ENCODE measurements around the gene HERC3. TPM values are rescaled to one million over a fixed set of nuclear protein-coding genes. Genes with fewer than 3 reads are reported as not detected.

The HERC3 gene
- polyA plus RNA-seq, 2 donors: 7.5 to 9.9 TPM

- Histone ChIP-seq H3K9me3 (ENCODE audit: control insufficient read depth in 2 of 2, insufficient read depth in 1 of 2, low read depth in 1 of 2, low read length in 1 of 2) (no peaks in the 10 kb centered on the region), H3K36me3 (ENCODE audit: control insufficient read depth in 2 of 2, insufficient read depth in 2 of 2, low read length in 1 of 2) (no peaks in the 10 kb centered on the region), H3K27me3 (ENCODE audit: control insufficient read depth in 1 of 2, insufficient read depth in 2 of 2, low read length in 2 of 2) (no peaks in the 10 kb centered on the region), H3K27ac (ENCODE audit: low read depth in 2 of 2, low read length in 1 of 2) (no peak overlapping the region), H3K4me1 (ENCODE audit: control insufficient read depth in 2 of 2, insufficient read depth in 2 of 2, low read length in 1 of 2) (no peaks in the 10 kb centered on the region), H3K4me3 (ENCODE audit: low read depth in 1 of 2, low read length in 2 of 2) (no peak overlapping the region)
- 79 to 87% methylated on average over 2 of the region's 2 CpGs for WGBS, 2 donors
Measured at GRCh38 chr4:88584471-88584900, 7.8 kb upstream of the HERC3 start.

- H3K4me3 ChIP-seq (ENCODE audit: low read depth in 1 of 2, low read length in 2 of 2): no peak overlapping the region
- H3K27ac ChIP-seq (ENCODE audit: low read depth in 2 of 2, low read length in 1 of 2): no peak overlapping the region
- WGBS, 2 donors: 84 to 91% methylated on average over 3 of the region's 3 CpGs
- H3K36me3 ChIP-seq (ENCODE audit: control insufficient read depth in 2 of 2, insufficient read depth in 2 of 2, low read length in 1 of 2): no peaks in the 10 kb centered on the region
- no peaks in the 10 kb centered on the region for H3K4me1 ChIP-seq (ENCODE audit: control insufficient read depth in 2 of 2, insufficient read depth in 2 of 2, low read length in 1 of 2)
- no peaks in the 10 kb centered on the region for H3K9me3 ChIP-seq (ENCODE audit: control insufficient read depth in 2 of 2, insufficient read depth in 1 of 2, low read depth in 1 of 2, low read length in 1 of 2)
- no peaks in the 10 kb centered on the region for H3K27me3 ChIP-seq (ENCODE audit: control insufficient read depth in 1 of 2, insufficient read depth in 2 of 2, low read length in 2 of 2)
Measured at GRCh38 chr4:88585917-88586316, 6.4 kb upstream of the HERC3 start.

DNA sequence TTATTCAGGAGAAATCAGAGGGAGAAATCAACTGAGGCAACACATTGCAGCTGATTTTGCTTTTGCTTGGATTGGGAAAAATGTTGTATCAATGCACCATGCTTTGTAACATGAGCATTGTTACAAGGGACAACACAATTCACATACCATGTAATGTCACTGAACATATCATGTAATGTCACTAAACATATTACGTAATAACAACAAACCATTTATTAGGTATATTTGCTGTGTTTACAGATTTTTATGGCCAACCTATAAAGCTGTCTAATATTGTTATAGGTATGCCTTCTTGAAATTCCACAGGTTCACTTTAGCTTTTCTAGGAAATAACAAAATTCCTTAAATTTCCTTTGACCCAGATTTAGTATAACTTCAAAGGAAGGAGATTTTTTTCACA is 5.0 kb upstream of the HERC3 start:
- no peak overlapping the region for H3K27ac ChIP-seq (ENCODE audit: low read depth in 2 of 2, low read length in 1 of 2)
- H3K9me3 ChIP-seq (ENCODE audit: control insufficient read depth in 2 of 2, insufficient read depth in 1 of 2, low read depth in 1 of 2, low read length in 1 of 2): no peaks in the 10 kb centered on the region
- no peaks in the 10 kb centered on the region for H3K27me3 ChIP-seq (ENCODE audit: control insufficient read depth in 1 of 2, insufficient read depth in 2 of 2, low read length in 2 of 2)
- no peak overlapping the region for H3K4me3 ChIP-seq (ENCODE audit: low read depth in 1 of 2, low read length in 2 of 2)
- no peaks in the 10 kb centered on the region for H3K36me3 ChIP-seq (ENCODE audit: control insufficient read depth in 2 of 2, insufficient read depth in 2 of 2, low read length in 1 of 2)
- H3K4me1 ChIP-seq (ENCODE audit: control insufficient read depth in 2 of 2, insufficient read depth in 2 of 2, low read length in 1 of 2): no peaks in the 10 kb centered on the region
- WGBS, 2 donors: 97 to 98% methylated on average over 1 of the region's 1 CpG

- Histone ChIP-seq H3K9me3 (ENCODE audit: control insufficient read depth in 2 of 2, insufficient read depth in 1 of 2, low read depth in 1 of 2, low read length in 1 of 2) (no peaks in the 10 kb centered on the region), H3K36me3 (ENCODE audit: control insufficient read depth in 2 of 2, insufficient read depth in 2 of 2, low read length in 1 of 2) (peaks cover 0 to 5% of the 10 kb centered on the region in 2 donors), H3K27ac (ENCODE audit: low read depth in 2 of 2, low read length in 1 of 2) (peak overlapping the region; percentile 94 to 96), H3K4me1 (ENCODE audit: control insufficient read depth in 2 of 2, insufficient read depth in 2 of 2, low read length in 1 of 2) (no peaks in the 10 kb centered on the region), H3K4me3 (ENCODE audit: low read depth in 1 of 2, low read length in 2 of 2) (peak overlapping the region; percentile 73 to 83), H3K27me3 (ENCODE audit: control insufficient read depth in 1 of 2, insufficient read depth in 2 of 2, low read length in 2 of 2) (no peaks in the 10 kb centered on the region)
- WGBS, 2 donors: 1% methylated on average over 73 to 89 of the region's 89 CpGs
Measured at GRCh38 chr4:88592600-88593448, 544 bp downstream of the HERC3 start.

DNA sequence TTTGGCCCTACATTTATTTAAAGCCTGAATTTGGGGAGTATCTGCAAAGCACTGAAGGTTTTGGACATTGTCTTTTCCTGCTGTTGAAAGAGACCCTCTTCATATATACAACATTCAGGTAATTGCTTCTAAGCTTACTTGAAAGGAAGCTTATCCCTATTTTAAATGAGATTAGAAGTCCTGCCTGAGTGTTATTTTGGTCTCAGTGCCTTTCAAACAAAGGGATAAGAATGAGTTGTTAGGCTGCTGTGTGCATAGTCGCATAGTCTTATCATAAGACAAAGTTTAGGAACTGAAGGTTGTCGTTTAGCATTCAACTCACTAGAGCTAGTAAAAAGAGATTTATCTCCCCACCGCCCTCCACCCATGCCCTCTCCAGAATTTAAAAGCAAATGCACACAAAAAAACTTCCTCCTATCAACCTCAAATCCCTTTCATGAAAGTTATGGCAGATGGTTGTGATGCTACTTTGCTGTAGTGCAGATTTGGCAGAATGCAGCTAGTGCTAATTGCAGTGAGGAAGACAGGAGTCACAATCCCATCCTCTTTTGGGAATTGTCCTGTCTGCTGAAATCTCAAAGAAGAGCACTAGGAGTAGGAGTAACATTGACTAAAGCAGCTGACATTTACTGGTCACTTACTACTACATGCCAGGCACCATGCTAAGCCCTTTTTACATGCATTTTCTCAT is 5.8 kb downstream of the HERC3 start:
- WGBS, 2 donors: 69 to 77% methylated on average over 3 of the region's 3 CpGs
- H3K4me3 ChIP-seq (ENCODE audit: low read depth in 1 of 2, low read length in 2 of 2): no peak overlapping the region
- no peaks in the 10 kb centered on the region for H3K9me3 ChIP-seq (ENCODE audit: control insufficient read depth in 2 of 2, insufficient read depth in 1 of 2, low read depth in 1 of 2, low read length in 1 of 2)
- no peak overlapping the region for H3K27ac ChIP-seq (ENCODE audit: low read depth in 2 of 2, low read length in 1 of 2)
- no peaks in the 10 kb centered on the region for H3K4me1 ChIP-seq (ENCODE audit: control insufficient read depth in 2 of 2, insufficient read depth in 2 of 2, low read length in 1 of 2)
- H3K27me3 ChIP-seq (ENCODE audit: control insufficient read depth in 1 of 2, insufficient read depth in 2 of 2, low read length in 2 of 2): no peaks in the 10 kb centered on the region
- peaks cover 0 to 8% of the 10 kb centered on the region in 2 donors for H3K36me3 ChIP-seq (ENCODE audit: control insufficient read depth in 2 of 2, insufficient read depth in 2 of 2, low read length in 1 of 2)

DNA sequence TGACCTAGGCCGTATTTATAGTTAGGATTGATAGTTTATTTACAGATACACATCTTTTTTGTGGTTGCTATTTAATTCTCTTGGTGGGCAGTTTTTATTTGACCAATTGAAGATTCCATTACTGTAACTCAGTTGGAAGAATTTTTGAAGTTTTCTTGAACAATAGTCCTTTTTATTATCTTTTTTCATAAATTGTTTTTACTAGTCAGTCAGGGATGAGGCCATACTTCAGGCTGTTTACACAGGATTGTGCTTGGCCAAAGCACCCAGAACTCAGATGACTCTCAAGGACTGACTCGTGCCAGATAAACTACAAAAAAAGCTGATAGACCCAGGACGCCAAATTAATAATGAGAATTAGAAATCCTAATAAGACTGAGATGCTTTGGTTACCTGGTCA is 7.0 kb downstream of the HERC3 start:
- no peak overlapping the region for H3K27ac ChIP-seq (ENCODE audit: low read depth in 2 of 2, low read length in 1 of 2)
- peaks cover 0 to 8% of the 10 kb centered on the region in 2 donors for H3K36me3 ChIP-seq (ENCODE audit: control insufficient read depth in 2 of 2, insufficient read depth in 2 of 2, low read length in 1 of 2)
- H3K4me1 ChIP-seq (ENCODE audit: control insufficient read depth in 2 of 2, insufficient read depth in 2 of 2, low read length in 1 of 2): no peaks in the 10 kb centered on the region
- 51 to 63% methylated on average over 3 of the region's 3 CpGs for WGBS, 2 donors
- no peaks in the 10 kb centered on the region for H3K27me3 ChIP-seq (ENCODE audit: control insufficient read depth in 1 of 2, insufficient read depth in 2 of 2, low read length in 2 of 2)
- no peak overlapping the region for H3K4me3 ChIP-seq (ENCODE audit: low read depth in 1 of 2, low read length in 2 of 2)
- H3K9me3 ChIP-seq (ENCODE audit: control insufficient read depth in 2 of 2, insufficient read depth in 1 of 2, low read depth in 1 of 2, low read length in 1 of 2): no peaks in the 10 kb centered on the region

DNA sequence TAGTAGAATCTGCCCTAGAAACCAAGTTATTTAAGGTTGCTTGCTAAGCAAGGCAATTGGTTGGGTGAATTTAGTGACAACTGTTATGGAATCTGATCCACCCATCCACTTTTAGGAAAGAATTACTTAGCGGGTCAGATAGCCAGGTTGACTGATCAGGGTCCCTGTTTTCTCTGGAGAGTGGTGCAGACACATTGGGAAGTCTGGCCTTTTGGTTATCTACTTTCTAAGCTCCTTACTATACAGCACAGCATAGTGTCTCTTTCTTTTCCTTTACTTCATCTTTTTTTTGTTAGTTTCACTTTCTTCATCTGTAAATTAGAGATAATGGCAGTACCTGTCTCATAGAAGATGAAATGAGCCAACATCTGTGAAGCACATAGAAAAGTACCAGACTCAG is 7.4 kb downstream of the HERC3 start:
- Histone ChIP-seq H3K4me1 (ENCODE audit: control insufficient read depth in 2 of 2, insufficient read depth in 2 of 2, low read length in 1 of 2) (no peaks in the 10 kb centered on the region), H3K4me3 (ENCODE audit: low read depth in 1 of 2, low read length in 2 of 2) (no peak overlapping the region), H3K27me3 (ENCODE audit: control insufficient read depth in 1 of 2, insufficient read depth in 2 of 2, low read length in 2 of 2) (no peaks in the 10 kb centered on the region), H3K27ac (ENCODE audit: low read depth in 2 of 2, low read length in 1 of 2) (peak overlapping the region in 1 of 2 donors; percentile 56), H3K9me3 (ENCODE audit: control insufficient read depth in 2 of 2, insufficient read depth in 1 of 2, low read depth in 1 of 2, low read length in 1 of 2) (no peaks in the 10 kb centered on the region), H3K36me3 (ENCODE audit: control insufficient read depth in 2 of 2, insufficient read depth in 2 of 2, low read length in 1 of 2) (peaks cover 0 to 8% of the 10 kb centered on the region in 2 donors)
- 56 to 79% methylated on average over 1 of the region's 1 CpG for WGBS, 2 donors

DNA sequence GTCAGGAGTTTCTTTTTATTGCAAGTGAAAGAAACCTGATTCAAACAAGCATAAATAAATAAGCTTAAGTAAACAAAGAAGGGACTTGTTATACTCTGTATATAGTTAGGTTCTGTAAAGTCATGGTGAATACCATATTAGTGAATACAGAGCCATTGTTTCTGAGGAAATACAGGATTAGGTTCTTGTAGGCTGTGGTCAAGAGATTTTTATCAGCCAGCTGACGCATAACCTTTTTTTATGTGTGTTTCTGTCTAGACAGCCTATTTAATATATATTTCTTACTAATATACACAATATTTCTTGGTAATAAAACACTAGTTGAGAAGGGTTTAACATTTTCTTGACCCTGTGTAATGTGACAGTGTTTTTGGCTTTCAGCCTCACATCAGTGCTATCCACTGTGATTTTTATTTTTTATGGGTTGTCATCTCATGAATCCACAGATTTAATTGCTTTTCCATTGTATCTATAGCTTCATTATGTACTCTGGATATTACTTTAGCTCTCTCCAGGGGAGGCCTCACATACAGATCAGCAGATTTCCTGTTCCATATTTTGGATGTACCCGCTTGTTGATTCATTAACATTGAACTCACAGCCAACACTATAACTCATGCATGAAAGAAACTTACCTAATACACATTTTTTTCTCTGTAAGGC is 8.0 kb downstream of the HERC3 start:
- no peaks in the 10 kb centered on the region for H3K9me3 ChIP-seq (ENCODE audit: control insufficient read depth in 2 of 2, insufficient read depth in 1 of 2, low read depth in 1 of 2, low read length in 1 of 2)
- no peaks in the 10 kb centered on the region for H3K4me1 ChIP-seq (ENCODE audit: control insufficient read depth in 2 of 2, insufficient read depth in 2 of 2, low read length in 1 of 2)
- H3K4me3 ChIP-seq (ENCODE audit: low read depth in 1 of 2, low read length in 2 of 2): no peak overlapping the region
- no peak overlapping the region for H3K27ac ChIP-seq (ENCODE audit: low read depth in 2 of 2, low read length in 1 of 2)
- peaks cover 0 to 8% of the 10 kb centered on the region in 2 donors for H3K36me3 ChIP-seq (ENCODE audit: control insufficient read depth in 2 of 2, insufficient read depth in 2 of 2, low read length in 1 of 2)
- H3K27me3 ChIP-seq (ENCODE audit: control insufficient read depth in 1 of 2, insufficient read depth in 2 of 2, low read length in 2 of 2): no peaks in the 10 kb centered on the region
- WGBS, 2 donors: 53 to 54% methylated on average over 2 of the region's 2 CpGs

- WGBS, 2 donors: 91 to 100% methylated on average over 1 of the region's 1 CpG
- Histone ChIP-seq H3K4me1 (ENCODE audit: control insufficient read depth in 2 of 2, insufficient read depth in 2 of 2, low read length in 1 of 2) (peaks cover 0 to 6% of the 10 kb centered on the region in 2 donors), H3K27ac (ENCODE audit: low read depth in 2 of 2, low read length in 1 of 2) (no peak overlapping the region), H3K36me3 (ENCODE audit: control insufficient read depth in 2 of 2, insufficient read depth in 2 of 2, low read length in 1 of 2) (peaks cover 0 to 7% of the 10 kb centered on the region in 2 donors), H3K9me3 (ENCODE audit: control insufficient read depth in 2 of 2, insufficient read depth in 1 of 2, low read depth in 1 of 2, low read length in 1 of 2) (no peaks in the 10 kb centered on the region), H3K27me3 (ENCODE audit: control insufficient read depth in 1 of 2, insufficient read depth in 2 of 2, low read length in 2 of 2) (no peaks in the 10 kb centered on the region), H3K4me3 (ENCODE audit: low read depth in 1 of 2, low read length in 2 of 2) (no peak overlapping the region)
Measured at GRCh38 chr4:88604978-88605678, 12.8 kb downstream of the HERC3 start.
